ENCODE results near the gene TRIP10.
"Not testable (repeated sequence)": the region's sequence is repeated elsewhere in the genome, so short reads cannot be mapped to it uniquely, and the experiment has no call there.

Gene TRIP10

GRCh38 chr19:6774821-6775707 is 35.6 kb downstream of the TRIP10 start:
- H3K27me3 Mint-ChIP-seq (ENCODE audit: low read depth), result peaks cover 18% of the 10 kb centered on the region
- H3K4me3 Mint-ChIP-seq, result no peak overlapping the region
- H3K9me3 Mint-ChIP-seq, result peaks cover 2% of the 10 kb centered on the region
- TF ChIP-seq CTCF (IDR thresholded peaks at IDR 0.05; ENCODE audit: unreplicated experiment in 3 of 3), result no peak
- no peak overlapping the region for H3K27ac Mint-ChIP-seq
- H3K4me1 Mint-ChIP-seq, result no peaks in the 10 kb centered on the region
- no peaks in the 10 kb centered on the region for H3K36me3 Mint-ChIP-seq (ENCODE audit: low read depth)

GRCh38 chr19:6776045-6776444 is 36.6 kb downstream of the TRIP10 start:
- H3K36me3 Mint-ChIP-seq (ENCODE audit: low read depth); H3K4me3 Mint-ChIP-seq; H3K9me3 Mint-ChIP-seq; H3K4me1 Mint-ChIP-seq; H3K27ac Mint-ChIP-seq: not testable (repeated sequence)
- H3K27me3 Mint-ChIP-seq (ENCODE audit: low read depth), result peaks cover 11% of the 10 kb centered on the region

GRCh38 chr19:6776999-6777398 is 37.5 kb downstream of the TRIP10 start:
- TF ChIP-seq CTCF (IDR thresholded peaks at IDR 0.05; ENCODE audit: unreplicated experiment in 3 of 3), result no peak
- no peaks in the 10 kb centered on the region for H3K36me3 Mint-ChIP-seq (ENCODE audit: low read depth)
- no peak overlapping the region for H3K27ac Mint-ChIP-seq
- H3K9me3 Mint-ChIP-seq, result peaks cover 2% of the 10 kb centered on the region
- H3K27me3 Mint-ChIP-seq (ENCODE audit: low read depth), result peaks cover 8% of the 10 kb centered on the region
- peaks cover 4% of the 10 kb centered on the region for H3K4me1 Mint-ChIP-seq
- no peak overlapping the region for H3K4me3 Mint-ChIP-seq

DNA sequence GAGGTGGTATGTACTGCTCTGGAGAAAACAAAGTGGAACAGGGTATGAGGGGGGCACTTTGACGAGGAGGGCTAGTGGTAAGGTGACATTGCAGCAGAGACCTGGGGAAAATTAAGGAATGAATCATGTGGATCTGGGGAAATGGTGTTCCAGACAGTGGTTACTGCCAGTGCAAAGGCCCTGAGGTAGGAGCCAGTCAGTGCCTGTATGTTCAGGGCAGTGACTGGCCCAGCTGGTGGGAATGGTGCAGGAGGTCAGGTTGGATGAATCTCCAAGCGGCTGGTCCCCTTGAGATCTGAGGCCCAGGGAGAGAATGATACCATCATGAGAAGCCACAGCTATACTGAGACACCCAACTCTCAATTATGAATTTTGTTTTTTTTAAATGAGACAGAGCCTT is 38.0 kb downstream of the TRIP10 start:
- Mint-ChIP-seq H3K36me3 (ENCODE audit: low read depth) (no peaks in the 10 kb centered on the region), H3K27ac (no peak overlapping the region), H3K27me3 (ENCODE audit: low read depth) (peaks cover 8% of the 10 kb centered on the region), H3K4me1 (peaks cover 4% of the 10 kb centered on the region), H3K4me3 (no peak overlapping the region), H3K9me3 (peaks cover 2% of the 10 kb centered on the region)
- no peak for TF ChIP-seq CTCF (IDR thresholded peaks at IDR 0.05; ENCODE audit: unreplicated experiment in 3 of 3)

DNA sequence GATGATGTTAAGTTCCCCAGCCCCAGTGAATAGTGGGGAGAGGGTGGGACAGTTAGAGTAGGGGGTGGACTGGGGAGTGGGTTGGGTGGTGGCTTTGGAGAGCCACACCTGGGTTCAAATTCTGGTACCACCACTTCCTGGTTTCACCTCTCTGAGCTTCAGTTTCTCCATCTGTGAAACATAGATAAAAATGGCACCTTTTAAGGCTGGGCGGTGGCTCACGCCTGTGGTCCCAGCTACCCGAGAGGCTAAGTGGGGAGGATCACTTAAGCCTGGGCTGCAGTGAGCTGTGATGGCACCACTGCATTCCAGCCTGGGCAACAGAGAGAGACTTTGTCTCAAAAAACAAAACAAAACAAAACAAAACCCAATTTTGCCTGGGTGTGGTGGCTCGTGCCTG is 38.9 kb downstream of the TRIP10 start:
- Mint-ChIP-seq H3K27me3 (ENCODE audit: low read depth) (peaks cover 8% of the 10 kb centered on the region), H3K4me1 (peaks cover 4% of the 10 kb centered on the region)
- TF ChIP-seq CTCF (IDR thresholded peaks at IDR 0.05; ENCODE audit: unreplicated experiment in 3 of 3), result no peak

DNA sequence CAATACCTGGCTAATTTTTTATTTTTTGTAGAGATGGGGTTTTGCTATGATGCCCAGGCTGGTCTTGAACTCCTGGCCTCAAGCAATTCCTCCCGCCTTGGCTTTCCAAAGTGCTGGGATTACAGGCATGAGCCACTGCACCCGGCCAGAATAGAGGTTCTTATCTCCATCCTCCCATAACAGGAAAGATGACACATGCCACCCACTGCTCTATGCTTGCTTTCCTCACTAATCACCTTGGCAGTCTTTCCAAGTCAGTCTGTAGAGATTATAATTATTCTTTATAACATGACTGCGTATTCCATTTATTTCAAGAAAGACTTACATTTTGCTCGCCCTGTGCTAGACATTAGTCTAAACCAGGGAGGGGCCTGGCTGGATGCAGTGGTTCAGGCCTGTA is 39.7 kb downstream of the TRIP10 start:
- TF ChIP-seq CTCF (IDR thresholded peaks at IDR 0.05; ENCODE audit: unreplicated experiment in 3 of 3), result no peak
- H3K4me3 Mint-ChIP-seq, result no peak overlapping the region
- H3K9me3 Mint-ChIP-seq, result peaks cover 2% of the 10 kb centered on the region
- H3K4me1 Mint-ChIP-seq, result peaks cover 4% of the 10 kb centered on the region
- H3K27me3 Mint-ChIP-seq (ENCODE audit: low read depth), result peaks cover 8% of the 10 kb centered on the region
- H3K36me3 Mint-ChIP-seq (ENCODE audit: low read depth), result no peaks in the 10 kb centered on the region
- no peak overlapping the region for H3K27ac Mint-ChIP-seq

More for the DNA sequence above, 38.9 kb downstream of the TRIP10 start:
- Mint-ChIP-seq H3K36me3 (ENCODE audit: low read depth) (no peaks in the 10 kb centered on the region), H3K9me3 (peaks cover 2% of the 10 kb centered on the region), H3K4me3 (no peak overlapping the region), H3K27ac (no peak overlapping the region)

Measured in nephron (organoid).